Middle frontal gyrus (tissue), 1 donor: Measurements from ENCODE around the gene SLC6A6.

ENCODE experiments used
- DNase-seq: peaks from one replicate; pipeline ENCODE4 v3.0.0-alpha.2; 2015; ENCODE audit warnings: low spot score; ENCODE audit errors: extremely low spot score

SLC6A6 gene

DNA sequence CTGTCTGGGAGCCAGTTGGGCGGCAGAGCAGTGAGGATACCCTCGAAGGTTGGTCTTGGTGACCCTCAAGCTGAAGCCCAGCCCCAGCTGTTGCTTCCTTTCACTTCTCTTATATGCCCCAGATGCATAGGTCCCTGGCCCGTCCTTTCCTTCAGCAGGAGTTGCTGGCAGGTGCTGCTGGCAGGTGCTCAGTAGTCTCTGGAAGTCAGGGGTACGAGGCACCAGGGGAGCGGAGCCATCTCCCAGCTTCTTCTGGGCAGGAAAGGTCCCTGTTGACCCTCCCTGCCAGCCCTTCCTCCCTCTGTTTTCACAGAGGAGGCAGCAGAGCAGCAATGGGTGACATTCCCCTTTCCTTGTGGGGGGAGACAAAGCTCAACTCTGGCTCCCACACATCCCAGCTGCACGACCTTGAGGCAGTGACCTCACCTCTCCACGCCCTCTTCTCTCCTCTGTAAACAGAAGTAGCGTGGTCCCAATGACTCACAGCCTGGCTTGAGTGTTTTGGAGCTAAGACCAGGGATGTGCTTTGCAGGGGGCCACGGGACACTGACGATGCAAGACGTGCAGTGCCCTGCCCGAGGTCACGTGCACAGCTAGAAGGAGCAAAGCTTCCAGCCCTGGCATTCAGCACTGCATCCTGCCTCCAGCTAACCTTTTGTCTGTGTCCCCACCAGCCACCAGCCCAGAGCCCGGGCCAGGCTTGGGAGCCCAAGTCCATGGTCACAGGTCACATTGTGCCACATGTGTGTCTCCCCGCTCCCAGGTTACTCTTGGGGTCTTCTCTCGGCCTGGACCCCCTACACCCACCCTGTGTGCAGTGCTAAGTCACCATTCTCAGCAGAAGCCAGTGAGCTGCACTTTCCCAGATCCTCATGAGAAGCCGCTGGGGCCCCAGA, 49.7 kb downstream of the SLC6A6 start:
- no peak for DNase-seq

DNA sequence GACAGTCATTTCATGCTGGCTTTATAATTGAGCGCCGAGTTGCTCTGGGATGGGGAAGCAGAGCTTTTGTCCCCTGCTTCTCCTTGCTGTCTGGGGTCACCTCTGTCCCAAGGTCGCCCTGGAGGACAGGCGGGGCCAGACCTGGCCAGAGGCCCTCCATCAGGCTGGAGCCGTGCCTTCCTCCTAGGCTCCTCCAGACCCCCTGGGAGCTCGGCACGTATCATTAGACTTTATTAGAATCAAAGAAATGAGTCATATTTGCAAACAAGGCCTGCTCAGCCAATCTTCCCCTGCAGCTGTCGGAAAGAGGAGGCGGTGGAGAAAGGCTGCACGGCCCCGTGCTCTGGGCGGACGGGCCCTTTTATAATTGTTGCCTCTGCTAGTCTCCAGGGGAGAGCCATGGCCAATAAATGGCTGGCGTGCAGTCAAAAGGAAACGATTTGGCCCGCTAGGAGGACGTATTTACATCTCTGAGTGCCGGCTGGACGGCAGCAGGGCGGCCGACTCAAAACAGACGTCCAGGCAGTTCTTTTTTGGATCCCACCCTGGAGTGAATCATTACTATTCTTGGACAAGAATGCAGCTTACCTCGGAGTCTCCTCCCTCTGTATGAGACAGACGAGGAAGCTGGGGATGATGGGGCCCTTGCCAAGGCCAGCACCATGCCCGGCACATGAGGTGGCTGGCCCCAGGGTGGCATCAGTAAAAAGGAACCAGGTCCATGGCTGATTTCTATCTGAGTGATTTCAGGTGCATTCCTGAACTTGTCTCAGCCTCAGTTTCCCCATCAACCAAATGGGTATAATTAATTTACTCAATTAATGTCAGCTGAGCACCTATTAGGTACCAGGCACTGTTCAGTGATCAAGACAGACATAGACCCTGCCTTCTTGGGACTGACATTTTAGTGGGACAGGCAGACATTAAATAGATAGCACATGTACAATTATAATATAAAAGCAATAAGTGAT, 50.6 kb downstream of the SLC6A6 start:
- peak; percentile 70 for DNase-seq

DNA sequence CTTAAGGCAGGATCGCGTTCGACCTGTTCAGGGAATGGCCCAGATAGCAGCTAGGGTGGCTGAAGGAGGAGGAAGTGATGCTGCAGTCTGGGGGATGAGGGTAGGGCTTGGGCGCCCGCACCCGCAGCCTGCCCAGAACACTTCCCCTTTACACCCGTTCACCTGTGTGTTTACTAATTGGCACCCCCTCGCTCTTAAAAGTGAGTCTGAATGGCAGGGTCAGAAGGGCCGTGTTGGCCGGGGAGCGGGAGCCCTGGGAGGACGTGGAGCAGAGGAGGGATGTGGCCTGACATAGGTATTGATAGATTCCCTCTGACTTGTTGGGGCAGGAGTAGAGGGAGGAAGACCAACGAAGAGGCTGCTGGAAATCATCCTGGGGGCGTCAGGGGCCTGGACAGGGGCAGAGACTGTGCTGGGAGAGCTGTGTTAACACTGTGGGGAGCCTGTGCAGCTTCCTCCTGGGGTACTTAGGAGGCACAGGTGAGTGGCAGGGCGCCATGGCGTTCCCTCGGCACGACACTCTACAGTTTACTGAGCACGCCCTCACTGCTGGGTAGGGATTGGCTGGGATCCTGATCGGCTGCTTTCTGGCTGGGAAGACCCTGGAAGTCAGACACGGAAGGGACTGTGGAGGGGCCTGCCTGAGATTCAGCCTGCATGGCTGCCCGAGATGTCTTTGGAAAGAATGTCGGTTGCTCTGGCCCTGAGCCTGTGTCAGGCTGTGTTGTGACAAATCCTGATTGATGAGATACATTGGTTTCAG, 51.7 kb downstream of the SLC6A6 start:
- no peak for DNase-seq

DNA sequence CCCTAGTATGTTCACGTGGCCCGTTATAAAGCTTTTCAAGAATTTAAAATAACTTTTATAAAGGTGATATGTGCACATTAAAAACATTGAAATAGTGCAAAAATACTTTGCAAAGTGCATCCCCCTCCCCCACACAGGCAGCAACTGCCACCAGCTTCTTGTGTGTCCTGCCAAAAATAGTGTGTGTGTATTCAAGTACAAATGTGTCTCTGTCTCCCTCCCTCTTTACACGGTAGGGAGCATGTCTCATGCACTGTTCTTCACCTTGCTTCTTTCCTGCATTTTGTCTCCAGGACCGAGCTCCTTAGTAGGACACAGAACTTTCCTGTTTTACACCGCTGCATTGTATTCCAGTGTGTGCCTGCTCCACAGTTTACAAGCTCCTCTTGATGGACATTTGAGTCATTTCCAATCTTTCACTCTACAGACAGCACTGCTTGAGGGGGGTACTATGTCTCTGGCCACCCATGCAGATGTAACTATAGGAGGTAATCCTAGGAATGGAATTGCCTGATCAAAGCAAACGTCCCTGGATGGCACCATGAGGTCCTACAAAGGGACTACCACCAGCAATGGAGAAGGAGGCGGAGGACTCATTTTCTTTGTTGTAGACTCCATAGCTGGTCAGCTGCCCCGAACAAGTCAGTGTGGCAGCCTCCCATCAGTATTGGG, 52.4 kb downstream of the SLC6A6 start:
- DNase-seq, result no peak

DNA sequence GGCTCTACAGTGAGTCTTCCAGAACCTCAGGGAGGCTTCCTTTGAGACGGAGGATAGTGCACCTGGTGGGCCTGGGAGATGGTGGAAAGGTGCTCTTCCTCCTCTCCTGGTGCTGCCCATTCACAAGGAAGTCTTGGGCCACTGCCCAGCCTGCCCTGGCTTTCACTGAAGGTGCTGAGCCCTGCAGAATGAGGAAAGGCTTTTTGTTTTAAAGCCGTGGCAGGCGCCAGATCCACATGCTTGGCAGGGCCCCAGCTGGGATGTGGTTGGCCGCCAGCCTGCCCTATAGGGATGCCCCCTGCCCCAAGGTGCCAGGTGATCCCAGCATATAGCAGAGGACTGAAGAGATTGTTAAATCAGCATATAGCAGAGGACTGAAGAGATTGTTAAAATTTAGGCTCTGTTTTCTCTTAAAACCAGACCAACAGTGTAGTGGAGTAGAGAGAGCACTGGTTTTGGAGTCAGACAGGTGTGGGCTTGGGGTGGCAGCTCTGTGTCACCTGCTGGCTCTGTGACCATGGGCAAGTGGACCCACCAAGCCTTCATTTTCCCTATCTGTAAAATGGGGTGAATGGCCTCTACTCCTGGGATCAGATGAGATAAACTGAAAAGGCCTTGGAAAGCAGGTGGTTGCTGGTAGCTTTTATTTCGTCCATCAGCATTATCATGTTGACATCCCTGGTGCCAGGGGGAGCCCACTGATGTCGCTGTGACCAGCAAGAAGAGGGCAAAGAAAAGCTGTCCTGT, 53.3 kb downstream of the SLC6A6 start:
- DNase-seq, result no peak

DNA sequence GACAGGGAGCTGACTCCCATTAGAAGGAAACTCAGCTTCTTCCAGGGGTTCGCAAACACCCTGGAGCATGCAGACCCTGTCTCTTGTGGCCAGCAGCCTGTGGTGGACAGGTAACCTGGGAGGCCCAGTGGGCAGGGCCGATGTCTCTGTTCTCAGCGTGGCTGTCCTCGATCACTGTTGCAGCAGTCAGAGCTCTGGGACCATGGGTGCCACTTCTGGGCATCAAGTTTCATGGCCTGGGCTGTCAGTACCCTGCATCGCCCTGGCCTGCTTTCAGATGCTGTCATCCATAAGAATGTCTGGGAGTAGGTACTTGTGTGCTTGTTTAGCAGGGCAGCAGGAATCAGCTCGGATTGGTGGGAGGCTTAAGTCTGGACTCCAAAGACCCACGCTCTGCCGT, 54.4 kb downstream of the SLC6A6 start:
- no peak for DNase-seq

DNA sequence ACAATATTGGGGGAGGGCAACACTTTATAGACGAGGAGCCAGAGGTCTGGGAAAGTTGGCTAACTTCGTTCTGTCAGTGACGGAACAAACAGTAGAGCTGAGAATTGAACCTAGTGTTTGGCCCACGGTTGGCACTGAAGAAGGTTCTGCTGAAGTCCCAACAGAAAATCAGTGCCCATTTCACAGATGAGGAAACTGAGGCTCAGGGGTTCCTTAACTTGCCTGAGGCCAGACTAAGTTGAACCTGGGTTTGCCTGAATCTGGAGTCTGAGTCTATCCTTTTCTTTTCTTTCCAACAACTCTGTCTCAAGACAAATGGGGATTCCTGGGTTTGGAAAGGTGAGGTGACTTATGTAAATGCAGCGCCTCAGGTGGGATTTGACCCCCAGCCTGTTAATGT, 55.1 kb downstream of the SLC6A6 start:
- DNase-seq, result no peak

DNA sequence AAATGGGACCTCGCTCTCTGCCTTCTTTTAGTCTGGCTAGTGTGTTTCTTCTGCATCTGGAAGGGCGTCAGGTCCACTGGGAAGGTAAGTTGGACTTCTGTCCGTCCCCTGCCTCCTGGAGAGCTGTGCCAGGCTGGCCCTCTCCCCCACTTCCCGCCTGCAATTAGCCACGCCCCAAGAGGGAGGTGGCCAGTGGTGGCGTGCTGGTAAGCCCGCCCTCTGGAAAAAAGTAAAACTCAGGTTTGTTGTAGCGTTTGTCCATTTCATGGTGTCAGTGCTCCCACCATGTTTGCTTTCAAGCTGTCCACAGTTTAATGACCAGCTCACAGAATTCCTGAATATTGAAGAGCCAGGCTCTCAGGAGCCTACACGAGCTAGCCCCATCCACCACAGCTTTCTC, 55.6 kb downstream of the SLC6A6 start:
- DNase-seq, result no peak

DNA sequence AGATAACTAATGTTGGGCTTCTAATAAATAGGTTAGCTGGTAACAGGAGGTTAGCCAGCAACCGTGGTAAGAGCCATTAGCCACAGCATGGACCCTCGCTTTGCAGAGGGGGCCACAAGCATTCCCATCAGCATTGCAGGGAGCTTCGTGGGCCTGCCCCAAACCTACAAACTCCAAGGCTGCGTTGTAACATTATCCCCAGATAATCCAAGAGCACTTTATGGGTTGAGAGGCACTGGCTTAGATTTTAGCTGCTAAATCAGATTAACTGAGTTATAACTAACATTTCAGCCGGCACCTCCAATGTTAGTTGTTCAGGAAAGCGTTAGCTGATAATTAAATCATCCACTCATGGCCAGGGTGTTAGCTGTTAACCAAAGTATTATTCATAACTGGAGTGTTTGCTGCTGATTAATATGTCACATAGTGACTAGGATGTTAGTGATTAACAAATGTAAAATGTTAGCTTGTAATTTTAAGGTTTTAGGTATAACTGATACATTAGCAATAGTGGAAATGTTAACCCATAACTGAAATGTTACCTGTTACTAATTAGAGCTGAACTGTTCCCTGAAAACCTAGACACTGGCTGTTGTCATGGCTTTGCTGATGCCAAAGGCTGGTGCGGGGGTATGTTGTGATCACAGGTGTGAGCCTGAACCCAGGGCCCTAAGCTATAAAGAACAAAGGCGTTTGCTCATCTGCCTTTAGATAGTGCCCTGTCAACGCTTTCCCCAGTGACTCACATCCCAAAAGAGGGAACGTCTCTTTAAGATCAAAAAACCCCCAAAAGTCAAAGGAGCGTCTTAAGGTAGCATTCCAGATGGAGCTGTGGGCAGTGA, 56.2 kb downstream of the SLC6A6 start:
- DNase-seq, result no peak

DNA sequence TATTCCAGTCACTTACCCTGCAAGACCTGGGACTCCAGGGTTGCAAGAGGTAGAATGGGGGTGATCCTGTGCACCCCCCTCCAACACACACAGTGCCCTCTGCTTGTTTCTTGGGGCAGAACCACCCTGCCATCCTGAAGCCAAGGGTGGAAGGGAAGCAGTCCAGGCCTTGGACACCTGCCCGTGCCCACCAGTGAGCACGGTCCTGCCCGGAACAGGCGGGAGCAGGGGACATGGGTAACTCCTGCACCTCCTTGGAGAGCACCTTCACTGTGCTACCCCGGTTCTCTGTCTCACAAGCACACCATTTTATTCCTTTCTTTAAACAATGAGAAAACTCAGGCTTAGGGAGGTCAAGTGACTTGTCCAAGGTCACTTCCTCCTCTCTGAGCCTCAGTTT, 57.0 kb downstream of the SLC6A6 start:
- DNase-seq, result no peak

DNA sequence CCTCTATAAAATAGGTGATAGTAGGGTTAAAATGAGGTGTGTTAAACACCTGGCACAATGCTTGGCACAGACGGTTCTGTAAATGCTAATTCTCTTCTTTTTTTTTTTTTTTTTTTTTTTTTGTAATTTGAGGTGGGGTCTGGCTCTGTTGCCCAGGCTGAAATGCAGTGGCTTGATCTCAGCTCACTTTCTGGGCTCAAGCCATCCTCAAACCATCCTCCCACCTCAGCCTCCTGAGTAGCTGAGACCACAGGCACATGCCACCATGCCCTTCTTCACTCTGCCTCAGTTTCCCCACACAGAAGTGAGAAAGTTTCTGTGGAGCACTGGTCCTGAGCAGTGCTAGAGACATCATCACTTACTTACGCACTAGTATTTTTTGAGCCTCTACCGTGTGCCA, 57.4 kb downstream of the SLC6A6 start:
- DNase-seq, result no peak

DNA sequence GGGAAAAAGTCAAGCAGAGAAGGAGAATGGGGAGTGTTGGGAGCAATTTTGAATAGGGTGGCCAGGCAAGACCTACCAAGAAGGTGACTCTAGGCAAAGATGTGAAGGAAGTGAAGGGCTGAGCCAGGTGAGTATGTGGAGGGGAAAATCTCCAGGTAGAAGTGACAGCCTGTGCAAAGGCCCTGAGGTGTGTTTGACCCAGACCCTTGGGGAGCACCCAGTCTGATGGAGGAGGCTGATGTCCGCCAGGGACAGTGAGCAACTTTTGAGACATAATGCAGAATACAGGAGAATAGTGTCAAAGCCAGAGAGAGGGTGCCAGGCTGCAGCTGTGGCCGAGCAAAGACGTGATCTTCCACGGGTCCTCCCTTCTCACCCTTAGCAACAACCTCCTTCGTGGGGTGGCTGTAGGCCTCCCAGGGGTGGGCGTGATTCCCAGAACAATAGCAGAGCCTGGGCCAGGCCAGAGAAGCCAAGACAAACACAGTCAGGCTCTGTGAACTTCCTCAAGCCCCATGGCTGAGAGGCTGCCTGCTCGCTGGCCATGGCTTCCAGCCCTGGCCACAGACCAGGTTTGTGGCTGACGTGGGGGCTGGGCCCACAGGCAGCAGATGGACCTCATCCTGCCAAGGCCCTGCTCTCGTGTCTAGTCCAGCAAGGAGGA, 58.1 kb downstream of the SLC6A6 start:
- DNase-seq, result peak; percentile 65

DNA sequence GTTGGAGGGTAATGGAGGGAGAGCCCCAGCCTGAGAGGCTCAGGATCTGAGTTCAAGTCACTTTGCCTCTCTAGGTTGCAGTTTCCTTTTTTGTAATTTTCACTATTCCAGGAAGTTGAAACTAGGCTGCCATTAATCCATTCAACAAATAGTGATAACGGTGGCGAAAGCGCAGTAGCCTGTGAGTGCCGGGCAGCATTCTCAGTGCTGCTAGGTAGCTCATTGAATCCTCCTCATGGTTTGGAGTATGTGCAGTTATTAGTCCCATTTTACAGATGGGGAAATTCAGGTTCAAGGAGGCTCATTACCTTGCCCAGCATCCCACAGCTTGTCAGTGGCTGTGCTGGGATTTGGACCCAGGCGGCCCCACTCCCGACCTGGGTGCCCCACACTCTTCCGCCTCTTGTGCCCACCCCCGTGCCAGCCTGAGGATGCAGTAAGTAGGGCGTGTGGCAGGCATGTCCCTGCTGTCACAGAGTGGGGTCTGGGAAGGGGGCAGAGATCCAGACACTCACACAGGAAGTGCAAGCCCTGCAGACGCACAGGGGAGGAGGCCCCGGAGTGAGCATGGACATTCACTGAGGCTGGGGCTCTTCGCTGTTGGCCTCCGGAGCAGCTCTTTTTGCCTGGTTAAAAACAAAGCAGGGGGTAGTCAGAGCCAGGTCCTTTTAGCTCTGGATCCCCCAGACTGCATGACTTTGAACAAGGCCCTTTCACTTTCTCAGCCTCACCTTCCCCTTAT, 58.8 kb downstream of the SLC6A6 start:
- no peak for DNase-seq

DNA sequence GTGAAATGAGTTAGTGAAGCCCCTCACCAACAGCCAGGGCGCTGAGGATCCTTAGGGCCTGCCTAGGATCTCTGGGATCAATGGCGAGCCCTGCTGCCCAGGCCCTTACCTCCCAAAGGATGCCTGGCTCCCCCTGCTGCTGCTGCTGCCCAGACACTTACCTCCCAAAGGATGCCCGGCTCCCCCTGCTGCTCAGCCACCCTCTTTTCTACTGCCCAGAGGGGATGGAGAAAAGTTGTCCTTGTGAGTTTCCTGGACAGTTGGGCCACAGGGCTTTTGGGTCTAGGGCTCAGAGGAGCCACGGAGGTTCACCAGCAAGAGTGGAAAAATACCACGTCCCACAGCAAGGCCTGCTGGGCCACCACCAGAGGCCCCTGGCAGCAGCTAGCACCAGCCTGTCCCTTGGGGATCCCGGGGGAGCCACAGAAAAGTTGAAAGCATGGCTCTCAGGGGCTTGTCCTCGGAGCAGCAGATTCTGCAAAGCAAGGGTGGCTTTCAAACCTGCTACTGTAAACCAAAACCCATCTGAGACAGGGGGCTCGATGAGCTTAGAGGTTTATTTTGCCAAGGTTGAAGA, 59.4 kb downstream of the SLC6A6 start:
- DNase-seq, result no peak

DNA sequence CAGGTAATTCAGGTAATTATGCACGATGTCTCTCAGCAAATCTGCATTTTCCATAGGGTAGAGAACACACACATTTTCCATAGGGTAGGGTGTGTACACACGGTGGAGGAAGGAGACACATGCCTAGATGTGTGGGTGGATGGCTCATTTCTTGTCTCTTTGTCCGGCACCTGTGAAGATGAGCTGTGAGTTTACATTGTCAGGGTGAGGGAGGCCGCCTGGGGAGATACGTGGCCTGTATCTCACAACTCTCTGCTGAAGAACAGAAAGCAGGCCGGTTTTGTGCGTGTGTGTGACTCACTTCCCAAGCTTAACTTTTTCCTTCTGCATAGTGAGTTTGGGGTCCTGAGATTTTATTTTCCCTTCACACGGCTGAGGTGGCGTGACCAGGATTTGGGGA, 60.3 kb downstream of the SLC6A6 start:
- no peak for DNase-seq

DNA sequence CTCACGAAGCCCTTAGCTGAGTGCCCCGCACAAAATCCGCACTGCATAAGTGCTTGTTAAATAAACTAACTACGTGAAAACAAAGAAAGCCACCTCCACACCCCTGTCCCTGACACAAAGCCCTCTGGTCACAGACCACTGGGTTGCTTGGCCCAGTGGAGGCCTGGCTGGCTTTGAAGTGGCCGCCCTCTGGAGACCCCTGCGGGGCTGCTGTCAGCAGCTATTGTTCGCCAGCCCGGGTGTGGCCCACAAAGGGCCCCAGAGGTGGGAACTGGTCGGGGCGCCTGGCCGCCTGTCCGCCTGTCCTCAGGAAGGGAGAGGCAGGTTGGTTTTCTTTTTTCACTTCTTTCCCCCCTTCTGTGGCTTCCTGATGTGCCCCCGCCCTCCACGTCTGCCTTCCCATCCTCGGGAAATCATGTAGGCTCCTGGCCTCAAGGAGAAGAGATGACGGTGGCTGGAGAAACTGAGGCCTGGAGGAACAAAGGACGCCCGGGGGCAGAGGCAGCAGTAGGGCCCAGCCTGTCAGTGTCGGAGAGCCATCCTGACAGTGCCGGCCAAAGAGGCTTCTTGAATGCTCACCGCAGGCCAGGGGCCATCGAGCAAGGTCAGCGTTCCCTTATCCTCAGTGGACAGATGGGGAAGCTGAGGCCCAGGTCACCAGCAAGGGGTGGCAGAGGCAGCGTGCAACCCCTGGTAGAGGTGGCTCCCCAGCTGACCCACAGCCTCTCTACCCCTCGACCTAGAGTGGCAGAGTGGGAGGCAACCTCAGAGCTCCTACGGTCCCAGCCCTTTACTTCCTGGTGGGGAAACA, 61.1 kb downstream of the SLC6A6 start:
- DNase-seq, result no peak

DNA sequence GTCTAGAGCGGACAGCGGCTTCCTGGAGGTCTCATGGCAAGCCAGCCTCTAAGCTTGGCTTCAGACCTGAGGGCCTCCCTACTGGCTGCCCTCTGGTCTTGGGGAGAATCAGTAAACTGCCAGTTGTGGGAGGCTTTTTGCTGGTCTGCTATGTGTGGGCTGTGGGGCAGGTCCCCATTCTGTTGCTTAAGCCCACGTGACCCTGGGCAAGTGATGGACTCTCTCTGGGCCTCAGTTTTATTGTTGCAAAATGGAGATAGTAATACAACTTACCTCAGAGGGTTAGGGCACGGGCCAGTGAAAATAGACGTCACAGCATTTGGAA, 61.7 kb downstream of the SLC6A6 start:
- DNase-seq, result no peak
